C4-2B (cell line): ENCODE measurements around the gene RASA3.

Source experiments
- CTCF ChIP-seq: fragments of 450-650 bp; conservative IDR thresholded peaks from 2 replicates; pipeline ENCODE4 v1.5.1; 2017; ENCODE audit warnings: mild to moderate bottlenecking
- ZFX ChIP-seq: fragments of 450-650 bp; IDR thresholded peaks from 2 replicates; pipeline ENCODE4 v1.6.1; 2017

GRCh38 chr13:114010401-114011101 is 121.9 kb downstream of the RASA3 start:
- no peak for TF ChIP-seq CTCF
- no peak for TF ChIP-seq ZFX
